BE2C (cell line): Measurements from ENCODE around the gene SMIM5.
A peak's percentile ranks its signal among the peaks of the same experiment; 100 is the strongest.

ENCODE experiments used
- DNase-seq: peaks from one replicate; pipeline ENCODE4 v3.0.0-alpha.2; 2020
- H3K27me3 ChIP-seq: fragments of 250-450 bp; sonication (Bioruptor Pico); 2 replicates; pipeline ENCODE4 v1.5.1; 2020; ENCODE audit warnings: mild to moderate bottlenecking
- H3K36me3 ChIP-seq: fragments of 250-450 bp; sonication (Bioruptor Pico); 2 replicates; pipeline ENCODE4 v1.5.1; 2020; ENCODE audit warnings: mild to moderate bottlenecking
- H3K4me1 ChIP-seq: fragments of 250-450 bp; sonication (Bioruptor Pico); 2 replicates; pipeline ENCODE4 v1.5.1; 2020
- H3K4me3 ChIP-seq: 2 replicates; pipeline ENCODE4 v1.5.1; 2011; ENCODE audit warnings: low read depth, low read length
- H3K9me3 ChIP-seq: fragments of 250-450 bp; sonication (Bioruptor Pico); 2 replicates; pipeline ENCODE4 v1.5.1; 2020
- TF ChIP-seq, protein P1 (sequence below): IDR thresholded peaks from 2 replicates; pipeline ENCODE4 v1.5.1; 2012; ENCODE audit warnings: mild to moderate bottlenecking, low read depth, low read length

Gene SMIM5

DNA sequence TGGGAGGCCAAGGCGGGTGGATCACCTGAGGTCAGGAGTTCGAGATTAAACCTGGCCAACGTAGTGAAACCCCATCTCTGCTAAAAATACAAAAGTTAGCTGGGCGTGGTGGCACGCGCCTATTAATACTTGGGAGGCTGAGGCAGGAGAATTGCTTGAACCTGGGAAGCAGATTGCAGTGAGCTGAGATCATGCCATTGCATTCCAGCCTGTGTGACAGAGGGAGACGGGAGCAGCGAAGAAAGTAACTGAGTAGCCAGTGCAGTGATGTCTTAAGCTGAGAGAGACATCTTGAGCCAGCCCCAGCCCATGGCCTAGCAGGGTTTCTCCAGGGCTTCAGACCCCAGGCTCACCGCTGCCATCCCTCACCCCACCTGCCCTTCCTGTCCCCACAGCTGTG lies 9.8 kb upstream of the SMIM5 start:
- H3K4me3 ChIP-seq = no peak overlapping the region
- DNase-seq = no peak
- TF ChIP-seq, protein P1, sequence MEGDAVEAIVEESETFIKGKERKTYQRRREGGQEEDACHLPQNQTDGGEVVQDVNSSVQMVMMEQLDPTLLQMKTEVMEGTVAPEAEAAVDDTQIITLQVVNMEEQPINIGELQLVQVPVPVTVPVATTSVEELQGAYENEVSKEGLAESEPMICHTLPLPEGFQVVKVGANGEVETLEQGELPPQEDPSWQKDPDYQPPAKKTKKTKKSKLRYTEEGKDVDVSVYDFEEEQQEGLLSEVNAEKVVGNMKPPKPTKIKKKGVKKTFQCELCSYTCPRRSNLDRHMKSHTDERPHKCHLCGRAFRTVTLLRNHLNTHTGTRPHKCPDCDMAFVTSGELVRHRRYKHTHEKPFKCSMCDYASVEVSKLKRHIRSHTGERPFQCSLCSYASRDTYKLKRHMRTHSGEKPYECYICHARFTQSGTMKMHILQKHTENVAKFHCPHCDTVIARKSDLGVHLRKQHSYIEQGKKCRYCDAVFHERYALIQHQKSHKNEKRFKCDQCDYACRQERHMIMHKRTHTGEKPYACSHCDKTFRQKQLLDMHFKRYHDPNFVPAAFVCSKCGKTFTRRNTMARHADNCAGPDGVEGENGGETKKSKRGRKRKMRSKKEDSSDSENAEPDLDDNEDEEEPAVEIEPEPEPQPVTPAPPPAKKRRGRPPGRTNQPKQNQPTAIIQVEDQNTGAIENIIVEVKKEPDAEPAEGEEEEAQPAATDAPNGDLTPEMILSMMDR = no peak
- H3K4me1 ChIP-seq = peaks cover 9% of the 10 kb centered on the region
- no peaks in the 10 kb centered on the region for H3K27me3 ChIP-seq
- H3K9me3 ChIP-seq = no peaks in the 10 kb centered on the region
- H3K36me3 ChIP-seq = no peaks in the 10 kb centered on the region

DNA sequence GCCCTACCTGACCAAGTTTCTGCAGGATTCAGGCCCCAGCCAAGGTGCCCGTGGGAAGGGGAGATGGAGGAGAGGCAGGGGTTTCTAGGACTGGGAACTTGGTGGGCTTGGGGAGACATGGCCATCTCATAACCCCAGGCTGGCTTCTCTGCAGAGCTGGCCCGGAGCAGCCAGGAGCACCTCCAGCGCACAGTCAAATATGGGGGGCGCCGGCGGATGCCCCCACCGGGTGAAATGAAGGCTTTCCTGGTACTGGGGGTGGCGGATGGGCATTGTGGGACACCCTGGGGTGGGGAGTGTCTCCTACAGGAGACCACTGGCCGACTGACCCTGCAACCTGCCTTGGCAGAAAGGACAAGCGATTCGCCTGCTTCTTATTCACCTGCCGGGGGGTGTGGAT lies 9.2 kb upstream of the SMIM5 start:
- Histone ChIP-seq H3K4me3 (no peak overlapping the region), H3K36me3 (no peaks in the 10 kb centered on the region), H3K9me3 (no peaks in the 10 kb centered on the region), H3K27me3 (no peaks in the 10 kb centered on the region), H3K4me1 (peaks cover 9% of the 10 kb centered on the region)
- DNase-seq = no peak
- TF ChIP-seq, protein P1 = no peak

DNA sequence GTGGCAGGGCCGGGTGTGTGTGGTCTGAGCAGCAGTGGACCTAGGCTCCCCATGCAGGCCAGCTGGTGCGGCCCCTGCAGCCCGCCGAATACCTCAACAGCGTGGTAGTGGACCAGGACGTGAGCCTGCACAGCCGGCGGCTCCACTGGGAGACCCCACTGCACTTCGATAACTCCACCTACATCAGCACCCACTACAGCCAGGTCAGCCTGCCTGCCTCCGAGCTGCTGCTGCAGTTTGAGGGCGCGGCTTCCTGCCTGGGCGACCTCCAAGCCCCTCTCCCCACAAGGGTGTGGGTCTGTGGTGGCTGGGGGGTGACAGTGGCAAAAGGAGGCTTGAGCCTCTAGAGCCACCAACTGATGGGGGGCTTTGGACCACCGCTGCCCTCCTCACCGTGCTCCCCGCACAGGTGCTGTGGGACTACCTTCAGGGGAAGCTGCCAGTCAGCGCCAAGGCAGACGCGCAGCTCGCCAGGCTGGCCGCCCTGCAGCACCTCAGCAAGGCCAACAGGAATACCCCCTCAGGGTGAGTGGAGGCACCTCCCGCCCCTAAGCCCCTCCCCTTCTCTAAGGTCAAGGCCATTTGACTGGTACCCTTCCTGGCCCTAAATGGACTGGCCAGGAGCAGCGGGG lies 8.4 kb upstream of the SMIM5 start:
- no peaks in the 10 kb centered on the region for H3K27me3 ChIP-seq
- no peaks in the 10 kb centered on the region for H3K36me3 ChIP-seq
- no peaks in the 10 kb centered on the region for H3K9me3 ChIP-seq
- H3K4me3 ChIP-seq = no peak overlapping the region
- peaks cover 9% of the 10 kb centered on the region for H3K4me1 ChIP-seq
- TF ChIP-seq, protein P1 = no peak
- no peak for DNase-seq

DNA sequence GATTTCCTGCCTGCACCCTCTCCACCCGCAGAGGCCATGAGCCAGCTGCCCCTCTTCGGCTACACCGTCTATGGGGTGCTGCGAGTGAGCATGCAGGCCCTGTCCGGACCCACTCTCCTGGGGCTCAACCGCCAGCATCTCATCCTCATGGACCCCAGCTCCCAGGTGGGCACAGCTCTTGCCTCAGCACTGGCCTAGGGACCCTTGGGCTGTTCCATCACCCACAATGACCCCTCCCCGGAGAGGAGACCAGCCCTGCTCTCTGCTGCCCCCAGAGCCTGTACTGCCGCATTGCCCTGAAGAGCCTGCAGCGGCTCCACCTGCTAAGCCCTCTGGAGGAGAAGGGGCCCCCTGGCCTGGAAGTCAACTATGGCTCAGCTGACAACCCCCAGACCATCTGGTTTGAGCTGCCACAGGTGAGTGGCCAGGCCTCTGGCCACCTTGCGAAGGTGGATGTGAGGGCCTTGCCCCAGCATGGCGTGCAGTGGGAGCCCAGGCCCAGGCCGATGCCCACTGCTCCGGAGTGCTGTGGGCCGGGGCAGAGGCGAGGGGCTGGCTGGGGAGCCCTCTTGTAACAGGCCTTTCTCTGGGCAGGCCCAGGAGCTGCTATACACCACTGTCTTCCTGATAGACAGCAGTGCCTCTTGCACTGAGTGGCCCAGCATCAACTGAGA lies 7.3 kb upstream of the SMIM5 start:
- TF ChIP-seq, protein P1 = peak; percentile 83
- no peak overlapping the region for H3K4me3 ChIP-seq
- no peaks in the 10 kb centered on the region for H3K27me3 ChIP-seq
- peak; percentile 72 for DNase-seq
- H3K4me1 ChIP-seq = peaks cover 9% of the 10 kb centered on the region
- no peaks in the 10 kb centered on the region for H3K9me3 ChIP-seq
- H3K36me3 ChIP-seq = no peaks in the 10 kb centered on the region

DNA sequence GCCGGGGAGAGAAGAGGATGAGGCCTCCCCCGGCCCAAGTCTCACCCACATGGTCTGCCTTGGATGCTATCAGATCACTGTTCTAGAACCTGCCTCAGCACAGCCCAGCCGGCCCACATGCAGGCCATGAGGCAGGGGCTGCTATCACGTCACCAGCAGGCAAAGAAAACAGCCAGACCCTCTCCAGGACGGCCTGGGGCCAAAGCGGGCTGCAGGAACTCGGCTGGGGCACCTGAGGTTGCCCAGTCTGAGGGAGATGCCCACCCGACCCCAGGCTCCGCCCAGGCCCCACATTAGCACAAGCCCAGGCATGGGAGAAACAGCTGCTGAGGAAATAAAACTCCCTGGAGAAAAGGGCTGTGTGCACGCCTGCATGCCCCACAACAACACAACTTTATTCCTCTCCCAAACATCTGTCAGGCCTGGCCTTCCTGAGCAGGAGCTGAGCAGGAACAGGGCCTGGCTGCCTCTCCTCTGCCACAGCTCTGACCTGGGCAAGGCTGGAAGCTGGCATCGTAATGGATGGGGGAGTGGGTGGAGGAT lies 6.7 kb upstream of the SMIM5 start:
- TF ChIP-seq, protein P1 = no peak
- Histone ChIP-seq H3K4me3 (no peak overlapping the region), H3K4me1 (peaks cover 9% of the 10 kb centered on the region), H3K36me3 (no peaks in the 10 kb centered on the region), H3K27me3 (no peaks in the 10 kb centered on the region), H3K9me3 (no peaks in the 10 kb centered on the region)
- DNase-seq = peak; percentile 63

DNA sequence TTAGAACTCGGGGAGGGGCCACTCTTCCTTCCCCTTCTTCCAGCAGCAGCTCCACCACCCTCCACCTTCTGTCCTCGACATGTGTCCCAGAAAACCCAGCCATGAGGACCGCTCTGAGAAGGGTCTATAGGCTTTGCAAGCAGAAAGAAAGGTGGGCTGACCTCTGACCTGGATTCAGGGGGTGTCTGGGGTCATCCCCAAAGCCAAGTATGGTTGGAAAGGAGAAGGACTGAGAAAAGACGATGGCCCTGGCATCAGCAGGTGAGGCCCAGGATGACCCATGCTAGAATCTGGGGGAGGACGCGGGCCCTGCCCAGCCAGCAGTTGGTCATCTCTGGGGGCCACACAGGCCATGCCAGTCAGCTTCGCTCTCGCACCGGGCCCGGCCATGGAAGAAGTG lies 6.1 kb upstream of the SMIM5 start:
- no peaks in the 10 kb centered on the region for H3K9me3 ChIP-seq
- no peak for DNase-seq
- H3K4me3 ChIP-seq = no peak overlapping the region
- peaks cover 9% of the 10 kb centered on the region for H3K4me1 ChIP-seq
- TF ChIP-seq, protein P1 = no peak
- H3K27me3 ChIP-seq = no peaks in the 10 kb centered on the region
- no peaks in the 10 kb centered on the region for H3K36me3 ChIP-seq
